MCF 10A (cell line): Measurements from ENCODE around the gene HSPA14. TPM values are rescaled to one million over a fixed set of nuclear protein-coding genes. Genes with fewer than 3 reads are reported as not detected.
A peak's percentile ranks its signal among the peaks of the same experiment; 100 is the strongest.

Experiments used
- Bru-seq: library from RNA; stranded (reverse); fragments of 400-500 nt; gene quantifications from one replicate; lab custom pipeline; 2021; lab: Mats Ljungman, UMichigan
- BruChase-seq, 2 experiments: library from RNA; stranded (reverse); fragments of 400-500 nt; gene quantifications; one replicate each; lab custom pipeline; 2021; lab: Mats Ljungman, UMichigan
- BruUV-seq: library from RNA; stranded (reverse); fragments of 400-500 nt; replicated peaks from 2 replicates; lab custom pipeline; 2021; lab: Mats Ljungman, UMichigan
- CTCF ChIA-PET: fragments of 300-600 bp; sonication (Branson Sonifier 250); formaldehyde crosslinking; extraction: SDS; loops from one replicate; lab custom pipeline; 2021; ENCODE audit warnings: antibody characterized with exemption, inconsistent platforms; lab: Yijun Ruan, JAX
- POLR2A ChIA-PET: fragments of 300-600, 350-650 bp; sonication (Branson Sonifier 250); formaldehyde crosslinking; extraction: SDS; loops from one replicate; lab custom pipeline; 2020; ENCODE audit warnings: antibody characterized with exemption, inconsistent platforms; lab: Yijun Ruan, JAX
- DNase-seq: peaks from one replicate; pipeline ENCODE4 v3.0.0-alpha.2; 2018; ENCODE audit not compliant: unreplicated experiment
- H3K27ac Mint-ChIP-seq: one replicate; pipeline ENCODE4 v1.8.0; 2022; ENCODE audit warnings: mild to moderate bottlenecking, low read depth, mixed read lengths; ENCODE audit not compliant: unreplicated experiment
- H3K27me3 Mint-ChIP-seq: one replicate; pipeline ENCODE4 v1.8.0; 2022; ENCODE audit warnings: mixed read lengths; ENCODE audit not compliant: insufficient read depth, unreplicated experiment
- H3K36me3 Mint-ChIP-seq: one replicate; pipeline ENCODE4 v1.8.0; 2022; ENCODE audit warnings: mild to moderate bottlenecking, moderate library complexity, mixed read lengths; ENCODE audit not compliant: insufficient read depth, unreplicated experiment
- H3K4me1 Mint-ChIP-seq: one replicate; pipeline ENCODE4 v1.8.0; 2022; ENCODE audit warnings: mixed read lengths; ENCODE audit not compliant: insufficient read depth, unreplicated experiment
- H3K4me3 Mint-ChIP-seq: one replicate; pipeline ENCODE4 v1.8.0; 2022; ENCODE audit warnings: mild to moderate bottlenecking, moderate library complexity, mixed read lengths; ENCODE audit not compliant: unreplicated experiment
- H3K9me3 Mint-ChIP-seq: one replicate; pipeline ENCODE4 v1.8.0; 2022; ENCODE audit warnings: mixed read lengths; ENCODE audit not compliant: unreplicated experiment
- intact Hi-C: fragments of 100-400 bp; cut with micrococcal nuclease; formaldehyde crosslinking; loops from 2 replicates; pipeline ENCODE4 v1.14.1; 2022
- long read RNA-seq: library from polyadenylated mRNA; stranded (forward); transcript quantifications from one replicate; pipeline ENCODE4 v2.0.0, GENCODE V29; 2022
- total RNA-seq: library from RNA; stranded (reverse); gene quantifications from 2 replicates; pipeline ENCODE4 v1.2.3, GENCODE V29; 2022
- TF ChIP-seq, protein P1 (sequence below): fragments of 200-600 bp; IDR thresholded peaks from one replicate; pipeline ENCODE4 v1.8.0; 2022; ENCODE audit warnings: antibody characterized with exemption, mild to moderate bottlenecking; ENCODE audit not compliant: unreplicated experiment

The HSPA14 gene
- 12.1 and 14.0 TPM in 2 replicates for total RNA-seq
- percentile 73 among the genes with signal in this experiment for Bru-seq, nascent RNA
- BruChase-seq, experiment 1, labeled RNA remaining after a 6-hour chase: percentile 79 among the genes with signal in this experiment
- percentile 83 among the genes with signal in this experiment for BruChase-seq, experiment 2, labeled RNA remaining after a 2-hour chase
- long read RNA-seq, transcript HSPA14-201 (14 exons, 1,904 nt): major isoform, 46 of 56 reads
- long read RNA-seq, partial matches to known transcripts: 1 of 56 reads
- long read RNA-seq, other reads (novel, unspliced or antisense): 8 of 56 reads

DNA sequence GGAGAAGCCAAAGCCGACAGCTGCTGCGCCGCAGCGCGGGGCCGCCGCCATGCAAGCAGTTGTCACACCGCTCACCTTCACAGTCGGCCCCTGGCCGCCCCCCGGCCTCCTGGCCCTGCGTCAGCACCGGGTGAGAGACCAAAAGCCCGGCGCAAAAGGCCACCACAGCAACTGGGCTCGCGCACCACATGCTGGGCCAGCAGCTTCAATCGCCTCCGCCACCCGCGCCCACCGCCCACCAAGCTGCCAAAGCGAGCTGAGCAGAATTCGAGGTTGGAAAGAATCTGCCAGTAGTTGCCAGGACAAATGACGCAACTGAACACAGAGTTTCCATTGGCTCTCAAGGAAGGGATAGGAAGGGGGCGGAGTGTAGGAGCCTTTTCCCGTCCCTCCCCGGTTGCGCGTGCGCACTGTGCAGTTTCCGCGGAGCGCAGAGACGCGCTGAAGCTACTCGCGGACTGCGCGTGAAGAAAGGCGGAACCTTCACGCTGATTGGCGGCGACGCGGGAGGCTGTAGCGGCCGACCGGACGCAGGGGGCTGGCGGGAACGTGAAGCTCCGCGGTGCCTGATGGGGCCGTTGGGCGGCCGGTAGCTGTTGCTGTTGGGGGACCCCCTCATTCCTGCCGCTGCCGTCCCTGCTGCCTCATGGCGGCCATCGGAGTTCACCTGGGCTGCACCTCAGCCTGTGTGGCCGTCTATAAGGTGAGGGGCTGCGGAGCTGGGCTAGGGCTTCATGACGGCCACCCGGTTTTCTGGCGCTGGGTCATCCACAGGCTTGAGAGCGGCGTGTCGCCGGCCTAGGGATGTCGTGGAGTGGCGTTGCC, at the start of gene HSPA14, which contains the start of the genes CDNF and MSANTD7:
TSS of gene HSPA14 (plus strand) at position 550 of the 825 bp plus-strand sequence. CDS start at position 647, 97 bp downstream.
TSS of gene CDNF (minus strand) at position 281 of the 825 bp plus-strand sequence. CDS start at position 190, 91 bp downstream.
TSS of gene MSANTD7 (plus strand) at position 550 of the 825 bp plus-strand sequence. CDS start 3,979 bp downstream, outside the sequence.
- Mint-ChIP-seq H3K4me3 (peak within 1 kb of the TSS; percentile 76), H3K36me3 (peaks cover 28% of the 10 kb centered on the region), H3K27me3 (no peaks in the 10 kb centered on the region), H3K4me1 (no peaks in the 10 kb centered on the region), H3K27ac (peak within 1 kb of the TSS; percentile 91), H3K9me3 (no peaks in the 10 kb centered on the region)
- CTCF ChIA-PET: interaction anchor here (0.6 to 3.6 kb wide), 10 partner anchors 9 to 341 kb away, joined by 3 to 30 read pairs (median 4); no protein-coding TSS in a partner anchor
- BruUV-seq: no TSS peak
- POLR2A ChIA-PET: interaction anchor here (0.7 to 4.3 kb wide), 32 partner anchors 8 to 470 kb away, joined by 3 to 90 read pairs (median 4); partner anchors contain the start of genes DCLRE1C, MEIG1 and SUV39H2
- DNase-seq: peak; percentile 99
- TF ChIP-seq, protein P1, sequence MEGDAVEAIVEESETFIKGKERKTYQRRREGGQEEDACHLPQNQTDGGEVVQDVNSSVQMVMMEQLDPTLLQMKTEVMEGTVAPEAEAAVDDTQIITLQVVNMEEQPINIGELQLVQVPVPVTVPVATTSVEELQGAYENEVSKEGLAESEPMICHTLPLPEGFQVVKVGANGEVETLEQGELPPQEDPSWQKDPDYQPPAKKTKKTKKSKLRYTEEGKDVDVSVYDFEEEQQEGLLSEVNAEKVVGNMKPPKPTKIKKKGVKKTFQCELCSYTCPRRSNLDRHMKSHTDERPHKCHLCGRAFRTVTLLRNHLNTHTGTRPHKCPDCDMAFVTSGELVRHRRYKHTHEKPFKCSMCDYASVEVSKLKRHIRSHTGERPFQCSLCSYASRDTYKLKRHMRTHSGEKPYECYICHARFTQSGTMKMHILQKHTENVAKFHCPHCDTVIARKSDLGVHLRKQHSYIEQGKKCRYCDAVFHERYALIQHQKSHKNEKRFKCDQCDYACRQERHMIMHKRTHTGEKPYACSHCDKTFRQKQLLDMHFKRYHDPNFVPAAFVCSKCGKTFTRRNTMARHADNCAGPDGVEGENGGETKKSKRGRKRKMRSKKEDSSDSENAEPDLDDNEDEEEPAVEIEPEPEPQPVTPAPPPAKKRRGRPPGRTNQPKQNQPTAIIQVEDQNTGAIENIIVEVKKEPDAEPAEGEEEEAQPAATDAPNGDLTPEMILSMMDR: no peak
- intact Hi-C loops: loop anchor here (1.0 to 10.0 kb wide), 6 partner anchors 40 to 537 kb away; partner anchors contain the start of genes DCLRE1C, FAM171A1, RPP38 and SUV39H2

DNA sequence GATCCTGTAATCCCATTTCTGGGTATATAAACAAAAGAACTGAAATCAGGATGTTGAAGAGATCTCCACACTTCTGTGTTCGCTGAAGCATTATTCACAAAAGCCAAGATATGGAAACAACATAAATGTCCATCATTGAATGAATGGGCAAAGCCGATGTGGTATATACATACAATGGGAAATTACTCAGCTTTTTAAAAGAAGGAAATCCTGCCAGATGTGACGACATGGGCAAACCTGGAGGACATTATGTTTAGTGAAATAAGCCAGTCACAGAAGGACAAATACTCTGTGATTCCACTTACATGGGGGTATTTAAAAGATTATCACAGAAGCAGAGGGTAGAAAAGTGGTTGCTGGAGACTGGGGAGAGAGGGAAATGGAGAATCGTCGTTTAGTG, 39.5 kb upstream of the HSPA14 start:
- Mint-ChIP-seq H3K9me3 (no peaks in the 10 kb centered on the region), H3K27ac (no peak overlapping the region), H3K4me3 (no peak overlapping the region), H3K27me3 (peaks cover 19% of the 10 kb centered on the region), H3K4me1 (no peaks in the 10 kb centered on the region), H3K36me3 (no peaks in the 10 kb centered on the region)
- DNase-seq: no peak
- POLR2A ChIA-PET: no interaction called here
- BruUV-seq: no TSS peak
- TF ChIP-seq, protein P1: no peak
- CTCF ChIA-PET: interaction anchor here (1.1 kb wide), 1 partner anchor 9 kb away, joined by 3 read pairs; no protein-coding TSS in a partner anchor
- intact Hi-C loops: no loop called here

GRCh38 chr10:14800397-14800796, 37.7 kb upstream of the HSPA14 start:
- DNase-seq: no peak
- ChIA-PET CTCF (interaction anchor here (0.6 kb wide), 1 partner anchor 79 kb away, joined by 3 read pairs; no protein-coding TSS in a partner anchor), POLR2A (interaction anchor here (0.7 kb wide), 2 partner anchors 21 to 110 kb away, joined by 3 to 4 read pairs; no protein-coding TSS in a partner anchor)
- Mint-ChIP-seq H3K4me1 (no peaks in the 10 kb centered on the region), H3K36me3 (no peaks in the 10 kb centered on the region), H3K27me3 (peaks cover 19% of the 10 kb centered on the region), H3K9me3 (no peaks in the 10 kb centered on the region), H3K27ac (no peak overlapping the region), H3K4me3 (no peak overlapping the region)
- intact Hi-C loops: no loop called here
- no TSS peak for BruUV-seq
- TF ChIP-seq, protein P1: no peak
